GM18858 (cell line): ENCODE data around the gene APOC3.

ENCODE experiments used
- ATAC-seq: cut with Tn5 transposase; IDR thresholded peaks from one replicate; pipeline ENCODE4 v1.9.1; 2021; ENCODE audit not compliant: unreplicated experiment

Gene APOC3

GRCh38 chr11:116869610-116870009 is 39.9 kb downstream of the APOC3 start:
- no peak for ATAC-seq

- no peak for ATAC-seq
Observed at GRCh38 chr11:116870054-116870453, 40.3 kb downstream of the APOC3 start.

GRCh38 chr11:116871248-116871647 is 41.5 kb downstream of the APOC3 start:
- no peak for ATAC-seq

GRCh38 chr11:116873381-116873780 is 43.7 kb downstream of the APOC3 start:
- ATAC-seq, result no peak

GRCh38 chr11:116874251-116874650 is 44.5 kb downstream of the APOC3 start:
- no peak for ATAC-seq

GRCh38 chr11:116875194-116875593 is 45.5 kb downstream of the APOC3 start:
- ATAC-seq, result no peak

GRCh38 chr11:116876656-116877055 is 46.9 kb downstream of the APOC3 start:
- no peak for ATAC-seq

- no peak for ATAC-seq
Observed at GRCh38 chr11:116879800-116880625, 50.3 kb downstream of the APOC3 start.

- no peak for ATAC-seq
Observed at GRCh38 chr11:116881143-116881542, 51.4 kb downstream of the APOC3 start.

GRCh38 chr11:116882386-116882785 is 52.7 kb downstream of the APOC3 start:
- no peak for ATAC-seq
